Measurements from ENCODE around the gene MBLAC2. TPM values are rescaled to one million over a fixed set of nuclear protein-coding genes. Genes with fewer than 3 reads are reported as not detected.
A peak's percentile ranks its signal among the peaks of the same experiment; 100 is the strongest.

Gene MBLAC2
- 1 to 10 TPM; 5.4 to 5.6 TPM for total RNA-seq

DNA sequence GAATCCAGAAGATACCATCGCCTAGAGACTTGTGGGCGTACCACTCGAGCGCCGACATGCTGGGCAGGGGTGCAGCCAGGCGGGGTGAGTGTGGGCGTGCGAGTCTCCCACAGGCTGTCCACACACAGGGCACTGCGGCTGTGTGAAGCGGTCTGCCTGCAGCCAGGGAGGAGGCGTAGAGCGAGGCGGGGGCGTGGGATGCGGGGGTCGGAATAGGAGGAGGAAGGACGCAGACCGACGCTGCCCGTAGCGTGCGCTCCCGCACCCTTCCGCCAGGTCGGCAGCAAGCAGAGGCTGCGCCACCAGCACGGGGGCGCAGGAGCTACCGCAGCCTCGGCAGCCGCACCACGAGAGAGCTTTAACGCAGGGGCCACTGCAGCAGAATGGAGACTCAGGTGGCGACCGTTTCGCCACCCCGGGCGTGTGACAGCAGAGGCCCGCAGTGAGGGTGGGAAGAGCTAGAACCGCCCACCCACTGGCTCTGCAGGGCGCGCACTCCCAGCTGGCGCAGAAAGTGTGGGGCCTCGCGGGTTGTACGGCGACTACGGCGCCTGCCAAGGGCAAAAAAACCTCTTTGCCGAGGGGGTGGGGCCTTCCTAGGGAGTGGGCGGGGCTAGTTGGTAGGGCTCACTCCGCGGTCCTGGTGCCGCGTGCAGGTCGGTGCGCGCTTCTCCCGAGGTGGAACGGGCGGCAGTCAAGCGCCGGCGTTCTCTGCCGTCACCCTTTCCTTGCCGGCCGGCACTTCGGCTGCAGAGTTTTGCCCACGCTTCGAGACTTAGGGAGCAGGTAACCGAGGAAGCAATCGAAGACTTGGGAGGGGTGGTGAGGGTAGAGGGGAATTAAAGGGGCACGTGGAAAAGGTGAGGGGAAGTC is at the start of gene MBLAC2, which contains the start of gene POLR3G:
TSS of gene MBLAC2 (minus strand) at position 537 of the 873 bp plus-strand sequence. CDS start at position 58, 479 bp downstream.
TSS of gene POLR3G (plus strand) at position 630 of the 873 bp plus-strand sequence. CDS start 10,704 bp downstream, outside the sequence.
- Mint-ChIP-seq H3K4me1 (peaks cover 30% of the 10 kb centered on the region), H3K27me3 (no peaks in the 10 kb centered on the region), H3K36me3 (peaks cover 38% of the 10 kb centered on the region), H3K27ac (peak within 1 kb of the TSS; percentile 94), H3K4me3 (peak within 1 kb of the TSS; percentile 92), H3K9me3 (peaks cover 6% of the 10 kb centered on the region)
- DNase-seq: peak; percentile 92

- no peaks in the 10 kb centered on the region for H3K27me3 Mint-ChIP-seq
- no peaks in the 10 kb centered on the region for H3K9me3 Mint-ChIP-seq
- H3K4me3 Mint-ChIP-seq: no peak overlapping the region
- peaks cover 16% of the 10 kb centered on the region for H3K4me1 Mint-ChIP-seq
- no peak for DNase-seq
- no peak overlapping the region for H3K27ac Mint-ChIP-seq
- H3K36me3 Mint-ChIP-seq: peaks cover 31% of the 10 kb centered on the region
Observed at GRCh38 chr5:90519081-90519480, 44.5 kb upstream of the MBLAC2 start.

- no peak overlapping the region for H3K4me3 Mint-ChIP-seq
- H3K27me3 Mint-ChIP-seq: no peaks in the 10 kb centered on the region
- H3K4me1 Mint-ChIP-seq: peaks cover 16% of the 10 kb centered on the region
- no peak for DNase-seq
- no peaks in the 10 kb centered on the region for H3K9me3 Mint-ChIP-seq
- H3K36me3 Mint-ChIP-seq: peaks cover 31% of the 10 kb centered on the region
- no peak overlapping the region for H3K27ac Mint-ChIP-seq
Observed at GRCh38 chr5:90518661-90519060, 44.1 kb upstream of the MBLAC2 start.

DNA sequence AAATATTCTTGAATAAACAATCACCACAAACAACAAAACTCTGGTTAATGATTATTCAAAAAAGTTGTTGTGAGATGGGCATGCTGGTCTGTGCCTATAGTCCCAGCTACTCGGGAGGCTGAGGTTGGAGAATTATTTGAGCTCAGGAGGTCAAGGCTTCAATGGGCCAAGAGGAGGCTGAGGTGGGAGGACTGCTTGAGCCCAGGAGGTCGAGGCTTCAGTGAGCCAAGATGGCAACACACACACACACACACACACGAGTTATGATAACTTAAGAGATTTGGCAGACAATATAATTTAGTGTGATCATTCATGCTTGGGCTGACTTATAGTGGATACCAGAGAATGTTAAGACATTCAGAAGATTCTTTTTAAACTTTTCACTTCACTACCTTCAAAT is 39.9 kb upstream of the MBLAC2 start:
- Mint-ChIP-seq H3K27ac (no peak overlapping the region), H3K9me3 (no peaks in the 10 kb centered on the region), H3K36me3 (peaks cover 22% of the 10 kb centered on the region), H3K4me3 (no peak overlapping the region), H3K27me3 (no peaks in the 10 kb centered on the region), H3K4me1 (peaks cover 9% of the 10 kb centered on the region)
- no peak for DNase-seq

DNA sequence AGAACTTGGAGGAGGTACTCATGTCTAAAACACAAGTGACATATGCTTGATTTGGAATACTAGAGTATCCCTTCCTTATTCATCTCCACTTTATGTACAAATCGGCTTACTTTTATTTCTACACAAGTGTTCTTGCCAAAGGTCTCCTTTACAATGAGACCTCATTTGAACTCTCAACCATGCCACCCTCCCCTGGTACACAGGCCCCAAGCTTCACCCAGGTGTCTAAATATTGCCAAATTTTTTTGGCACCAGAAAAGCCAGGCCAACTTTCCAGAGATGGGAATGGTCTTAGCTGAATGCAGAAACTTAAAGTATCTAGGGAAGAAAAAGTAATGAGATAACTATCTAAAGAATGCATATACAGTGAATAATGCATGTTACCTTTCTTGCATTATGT is 35.9 kb upstream of the MBLAC2 start:
- Mint-ChIP-seq H3K4me3 (no peak overlapping the region), H3K27me3 (no peaks in the 10 kb centered on the region), H3K27ac (no peak overlapping the region), H3K36me3 (peaks cover 31% of the 10 kb centered on the region), H3K4me1 (peaks cover 8% of the 10 kb centered on the region), H3K9me3 (no peaks in the 10 kb centered on the region)
- no peak for DNase-seq

DNA sequence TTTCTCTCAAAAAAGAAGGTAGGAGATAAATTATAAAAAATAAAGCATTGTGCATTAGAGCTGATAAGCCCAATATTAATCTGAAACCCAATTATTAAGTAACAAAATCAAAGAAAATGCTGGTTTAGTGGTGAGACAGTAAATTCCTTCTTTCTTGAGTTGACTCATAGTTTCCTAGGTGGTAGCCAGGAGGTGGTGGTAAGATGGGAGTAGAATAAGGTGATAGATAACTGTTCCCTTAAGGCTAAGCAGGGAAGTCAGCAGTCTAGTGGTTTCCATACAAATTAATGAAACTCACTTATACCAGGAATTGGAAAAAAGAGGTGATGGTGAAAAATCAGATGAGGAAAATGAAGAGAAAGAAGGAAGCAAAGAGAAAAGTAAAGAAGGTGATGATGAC is 31.6 kb upstream of the MBLAC2 start:
- Mint-ChIP-seq H3K4me1 (peaks cover 8% of the 10 kb centered on the region), H3K27me3 (no peaks in the 10 kb centered on the region), H3K4me3 (no peak overlapping the region), H3K36me3 (peaks cover 26% of the 10 kb centered on the region), H3K27ac (no peak overlapping the region), H3K9me3 (no peaks in the 10 kb centered on the region)
- DNase-seq: no peak

- Mint-ChIP-seq H3K27ac (no peak overlapping the region), H3K4me1 (peaks cover 8% of the 10 kb centered on the region), H3K36me3 (peaks cover 25% of the 10 kb centered on the region), H3K4me3 (no peak overlapping the region), H3K9me3 (no peaks in the 10 kb centered on the region), H3K27me3 (no peaks in the 10 kb centered on the region)
- no peak for DNase-seq
Observed at GRCh38 chr5:90504743-90505142, 30.2 kb upstream of the MBLAC2 start.

GRCh38 chr5:90503596-90503995 is 29.0 kb upstream of the MBLAC2 start:
- no peak overlapping the region for H3K27ac Mint-ChIP-seq
- H3K9me3 Mint-ChIP-seq: no peaks in the 10 kb centered on the region
- no peak overlapping the region for H3K4me3 Mint-ChIP-seq
- peaks cover 8% of the 10 kb centered on the region for H3K4me1 Mint-ChIP-seq
- H3K36me3 Mint-ChIP-seq: peaks cover 25% of the 10 kb centered on the region
- DNase-seq: no peak
- H3K27me3 Mint-ChIP-seq: no peaks in the 10 kb centered on the region

GRCh38 chr5:90495146-90495545 is 20.6 kb upstream of the MBLAC2 start:
- Mint-ChIP-seq H3K27ac (no peak overlapping the region), H3K9me3 (peaks cover 2% of the 10 kb centered on the region), H3K36me3 (peaks cover 25% of the 10 kb centered on the region), H3K4me3 (no peak overlapping the region), H3K4me1 (no peaks in the 10 kb centered on the region), H3K27me3 (no peaks in the 10 kb centered on the region)
- DNase-seq: no peak

GRCh38 chr5:90494043-90494442 is 19.5 kb upstream of the MBLAC2 start:
- Mint-ChIP-seq H3K9me3 (peaks cover 2% of the 10 kb centered on the region), H3K27ac (no peak overlapping the region), H3K36me3 (peaks cover 23% of the 10 kb centered on the region), H3K27me3 (no peaks in the 10 kb centered on the region), H3K4me3 (no peak overlapping the region), H3K4me1 (no peaks in the 10 kb centered on the region)
- DNase-seq: no peak

DNA sequence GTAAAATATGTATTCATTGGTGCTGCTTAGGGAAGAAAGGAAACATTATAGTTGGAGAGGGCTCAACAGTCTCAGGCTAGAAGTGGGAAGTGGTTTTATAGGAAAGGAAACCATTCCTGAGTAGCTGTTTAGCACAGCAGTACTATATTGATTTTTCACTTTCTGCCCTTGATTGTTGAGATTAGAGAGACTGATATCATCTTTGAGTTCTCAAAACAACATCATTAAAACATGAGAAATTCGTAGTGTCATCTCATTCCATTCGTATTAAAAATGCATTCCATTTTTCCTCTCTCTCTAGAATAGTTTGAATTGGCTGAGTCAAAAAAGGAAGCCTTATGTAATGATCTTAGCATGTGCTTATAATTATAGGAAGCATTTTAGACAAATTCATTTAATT is 14.2 kb upstream of the MBLAC2 start:
- Mint-ChIP-seq H3K36me3 (peaks cover 14% of the 10 kb centered on the region), H3K9me3 (no peaks in the 10 kb centered on the region), H3K4me3 (no peak overlapping the region), H3K4me1 (no peaks in the 10 kb centered on the region), H3K27ac (no peak overlapping the region), H3K27me3 (no peaks in the 10 kb centered on the region)
- DNase-seq: no peak

- Mint-ChIP-seq H3K4me3 (no peak overlapping the region), H3K9me3 (no peaks in the 10 kb centered on the region), H3K27ac (no peak overlapping the region), H3K36me3 (peaks cover 22% of the 10 kb centered on the region), H3K4me1 (peaks cover 2% of the 10 kb centered on the region), H3K27me3 (no peaks in the 10 kb centered on the region)
- DNase-seq: no peak
Observed at GRCh38 chr5:90484540-90484939, 10.0 kb upstream of the MBLAC2 start.

GRCh38 chr5:90483206-90483605 is 8.6 kb upstream of the MBLAC2 start:
- Mint-ChIP-seq H3K4me1 (peaks cover 2% of the 10 kb centered on the region), H3K9me3 (no peaks in the 10 kb centered on the region)

DNA sequence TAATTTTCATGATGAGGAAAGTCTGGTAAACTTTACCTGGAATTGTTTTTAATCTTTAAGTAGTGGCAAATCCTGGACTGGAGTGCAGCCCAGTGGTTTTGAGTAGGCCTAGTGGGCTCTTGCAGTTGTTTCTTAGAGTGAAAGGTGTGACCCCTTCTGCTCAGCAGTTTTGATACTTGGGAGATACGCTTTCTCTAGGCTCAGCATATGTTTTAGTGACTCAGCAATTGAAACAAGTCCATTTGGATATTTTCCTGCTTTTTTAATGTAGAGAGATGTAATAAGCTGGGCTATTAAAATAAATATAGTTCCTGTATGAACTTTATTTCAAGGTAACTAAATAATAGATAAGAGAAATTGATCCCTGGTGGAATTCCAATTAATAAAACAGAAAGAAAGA is 6.1 kb upstream of the MBLAC2 start:
- H3K27ac Mint-ChIP-seq: no peak overlapping the region
- H3K4me1 Mint-ChIP-seq: peaks cover 9% of the 10 kb centered on the region
- DNase-seq: no peak
- no peaks in the 10 kb centered on the region for H3K27me3 Mint-ChIP-seq
- no peaks in the 10 kb centered on the region for H3K9me3 Mint-ChIP-seq
- peaks cover 27% of the 10 kb centered on the region for H3K36me3 Mint-ChIP-seq
- H3K4me3 Mint-ChIP-seq: no peak overlapping the region

More at GRCh38 chr5:90483206-90483605, 8.6 kb upstream of the MBLAC2 start:
- no peak for DNase-seq
- Mint-ChIP-seq H3K27ac (no peak overlapping the region), H3K27me3 (no peaks in the 10 kb centered on the region), H3K4me3 (no peak overlapping the region), H3K36me3 (peaks cover 22% of the 10 kb centered on the region)

DNA sequence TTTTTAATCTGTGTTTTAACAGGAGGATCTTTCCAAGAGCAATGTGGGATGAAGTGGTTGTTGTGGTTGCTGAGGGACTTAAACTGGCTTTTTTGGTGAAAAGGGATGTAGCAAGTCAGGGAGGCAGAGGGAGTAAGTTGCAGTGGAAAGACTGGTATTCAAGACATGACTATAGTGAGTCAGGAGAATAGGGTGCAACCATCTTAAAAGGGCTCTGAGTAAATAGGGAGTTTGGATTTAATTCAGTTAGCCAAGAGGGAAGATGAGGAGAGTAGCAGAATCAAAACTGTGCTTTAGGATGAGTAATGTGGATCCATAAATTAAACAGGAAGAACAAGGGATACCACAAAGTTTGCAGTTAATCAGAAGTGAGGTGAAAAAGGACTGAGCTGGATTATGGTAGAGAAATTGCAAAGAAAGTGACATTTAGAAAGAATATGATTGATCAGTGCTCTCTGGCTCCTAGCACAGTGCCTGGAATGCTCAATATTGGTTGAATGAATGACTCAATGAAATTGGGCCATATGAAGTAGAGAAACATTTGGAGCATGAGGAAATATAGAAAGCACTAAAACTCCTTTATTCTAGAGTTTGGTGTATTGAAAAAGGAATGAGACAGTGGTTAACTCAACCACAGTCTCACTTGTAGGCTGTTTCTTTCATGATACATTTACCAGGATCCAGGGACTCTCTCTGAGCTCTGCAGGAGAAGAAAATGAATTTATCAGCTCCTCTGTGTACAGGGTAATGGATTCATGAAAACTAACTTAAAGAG is 5.2 kb upstream of the MBLAC2 start:
- H3K4me3 Mint-ChIP-seq: no peak overlapping the region
- no peak for DNase-seq
- H3K9me3 Mint-ChIP-seq: no peaks in the 10 kb centered on the region
- H3K27me3 Mint-ChIP-seq: no peaks in the 10 kb centered on the region
- no peak overlapping the region for H3K27ac Mint-ChIP-seq
- H3K4me1 Mint-ChIP-seq: peaks cover 14% of the 10 kb centered on the region
- peaks cover 26% of the 10 kb centered on the region for H3K36me3 Mint-ChIP-seq

Measured in activated naive CD8-positive, alpha-beta T cell treated with anti-CD3 and anti-CD28 coated beads for 36 hours (primary cell).